Endodermal cell (in vitro differentiated cells): ENCODE data around the gene STMN3. TPM values are rescaled to one million over a fixed set of nuclear protein-coding genes. Genes with fewer than 3 reads are reported as not detected.

ENCODE experiments used
- DNase-seq: peaks from one replicate; pipeline ENCODE4 v3.0.0-alpha.2; 2017
- H3K27ac ChIP-seq: 2 replicates; pipeline ENCODE4 v1.5.1; 2013; ENCODE audit warnings: mild to moderate bottlenecking, low read depth, low read length, moderate library complexity
- H3K27me3 ChIP-seq: 2 replicates; pipeline ENCODE4 v1.6.1; 2013; ENCODE audit warnings: mild to moderate bottlenecking, low read length, moderate library complexity; ENCODE audit not compliant: insufficient read depth, control insufficient read depth, poor library complexity, severe bottlenecking
- H3K36me3 ChIP-seq: 2 replicates; pipeline ENCODE4 v1.7.0; 2013; ENCODE audit warnings: mild to moderate bottlenecking, low read length, moderate library complexity; ENCODE audit not compliant: control insufficient read depth, insufficient read depth
- H3K4me1 ChIP-seq: one replicate; pipeline ENCODE4 v1.7.0; 2013; ENCODE audit warnings: low read length; ENCODE audit not compliant: control insufficient read depth, insufficient read depth
- H3K4me3 ChIP-seq: 2 replicates; pipeline ENCODE4 v1.5.1; 2013; ENCODE audit warnings: mild to moderate bottlenecking, low read length, moderate library complexity
- H3K9ac ChIP-seq: 2 replicates; pipeline ENCODE4 v1.6.1; 2013; ENCODE audit warnings: mild to moderate bottlenecking, low read length, moderate library complexity; ENCODE audit not compliant: poor library complexity, severe bottlenecking; ENCODE audit errors: extremely low read depth
- H3K9me3 ChIP-seq: 2 replicates; pipeline ENCODE4 v1.6.1; 2013; ENCODE audit warnings: mild to moderate bottlenecking, low read length, moderate library complexity; ENCODE audit not compliant: control insufficient read depth
- H3K27ac Mint-ChIP-seq: 2 replicates; pipeline ENCODE4 v1.8.0; 2020; ENCODE audit warnings: mixed read lengths
- H3K27me3 Mint-ChIP-seq: 2 replicates; pipeline ENCODE4 v1.8.0; 2021; ENCODE audit warnings: mild to moderate bottlenecking, mixed read lengths; ENCODE audit not compliant: insufficient read depth
- H3K36me3 Mint-ChIP-seq: 2 replicates; pipeline ENCODE4 v1.8.0; 2020; ENCODE audit warnings: low read depth, mixed read lengths
- H3K4me1 Mint-ChIP-seq: 2 replicates; pipeline ENCODE4 v1.8.0; 2020; ENCODE audit warnings: mixed read lengths
- H3K4me3 Mint-ChIP-seq: 2 replicates; pipeline ENCODE4 v1.8.0; 2020; ENCODE audit warnings: mild to moderate bottlenecking, moderate library complexity, mixed read lengths
- H3K9me3 Mint-ChIP-seq: 2 replicates; pipeline ENCODE4 v1.8.0; 2020; ENCODE audit warnings: mild to moderate bottlenecking, mixed read lengths
- WGBS, 2 experiments: methylation state at CpG; one replicate each; pipeline versions ENCODE4 v1.1.5 to v1.1.7; 2013; ENCODE audit warnings: missing lambda C conversion rate in 2 of 2, mixed read lengths in 1 of 2; ENCODE audit not compliant: insufficient coverage in 1 of 2, insufficient read length in 1 of 2; 5-methylcytosine and 5-hydroxymethylcytosine counted together
- total RNA-seq, 2 donors: library from RNA; stranded (reverse); fragmentation: NEBNext Ultra II Directional in 1 of 2; extraction: Animal tissue kit (Norgen Biotek cat#: 25700) in 1 of 2; gene quantifications; 2 replicates in 1 of 2; 3 replicates in 1 of 2; pipeline ENCODE4 v1.2.1, GENCODE V29; 2021
- TF ChIP-seq, protein P1 (sequence below): fragments of 200-600 bp; sonication (generic); conservative IDR thresholded peaks from 2 replicates; pipeline ENCODE4 v1.5.0; 2021; ENCODE audit warnings: antibody characterized with exemption, mild to moderate bottlenecking

The STMN3 gene
- total RNA-seq, 2 donors from 2014 or later = 6.7 to 18.3 TPM

DNA sequence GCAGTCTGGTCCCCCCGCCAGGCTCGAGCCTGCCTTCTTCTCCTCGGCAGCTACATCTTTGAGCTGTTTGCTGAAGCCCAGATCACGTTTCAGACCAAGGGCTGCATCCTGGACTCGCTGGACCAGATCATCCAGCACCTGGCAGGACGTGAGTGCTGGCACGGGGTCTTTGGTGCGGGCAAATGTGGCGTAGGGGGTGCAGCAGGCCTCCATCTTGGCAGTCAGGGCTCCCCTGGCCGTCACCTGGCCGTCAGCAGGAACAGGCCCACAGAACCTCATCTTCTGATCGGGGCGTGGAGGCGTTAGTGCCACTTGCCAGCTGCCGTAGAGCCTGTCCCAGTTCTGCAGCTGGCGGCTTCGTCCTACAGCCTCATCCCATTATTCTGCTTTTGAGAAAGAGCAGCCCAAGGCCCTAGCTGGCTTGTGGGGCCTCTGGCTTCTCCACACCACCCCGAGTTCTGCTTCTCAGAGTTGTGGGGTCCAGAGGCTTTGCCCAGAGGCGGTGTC is 26.6 kb upstream of the STMN3 start:
- Mint-ChIP-seq H3K4me3 (no peak overlapping the region), H3K4me1 (no peaks in the 10 kb centered on the region), H3K27me3 (no peaks in the 10 kb centered on the region), H3K9me3 (no peaks in the 10 kb centered on the region), H3K27ac (no peak overlapping the region), H3K36me3 (peaks cover 22% of the 10 kb centered on the region)
- peaks cover 5% of the 10 kb centered on the region for H3K36me3 ChIP-seq
- 94 to 95% methylated on average over 19 of the region's 19 CpGs for WGBS, 2 experiments
- H3K4me1 ChIP-seq = no peaks in the 10 kb centered on the region
- no peak overlapping the region for H3K4me3 ChIP-seq
- no peaks in the 10 kb centered on the region for H3K9me3 ChIP-seq
- DNase-seq = no peak
- TF ChIP-seq, protein P1, sequence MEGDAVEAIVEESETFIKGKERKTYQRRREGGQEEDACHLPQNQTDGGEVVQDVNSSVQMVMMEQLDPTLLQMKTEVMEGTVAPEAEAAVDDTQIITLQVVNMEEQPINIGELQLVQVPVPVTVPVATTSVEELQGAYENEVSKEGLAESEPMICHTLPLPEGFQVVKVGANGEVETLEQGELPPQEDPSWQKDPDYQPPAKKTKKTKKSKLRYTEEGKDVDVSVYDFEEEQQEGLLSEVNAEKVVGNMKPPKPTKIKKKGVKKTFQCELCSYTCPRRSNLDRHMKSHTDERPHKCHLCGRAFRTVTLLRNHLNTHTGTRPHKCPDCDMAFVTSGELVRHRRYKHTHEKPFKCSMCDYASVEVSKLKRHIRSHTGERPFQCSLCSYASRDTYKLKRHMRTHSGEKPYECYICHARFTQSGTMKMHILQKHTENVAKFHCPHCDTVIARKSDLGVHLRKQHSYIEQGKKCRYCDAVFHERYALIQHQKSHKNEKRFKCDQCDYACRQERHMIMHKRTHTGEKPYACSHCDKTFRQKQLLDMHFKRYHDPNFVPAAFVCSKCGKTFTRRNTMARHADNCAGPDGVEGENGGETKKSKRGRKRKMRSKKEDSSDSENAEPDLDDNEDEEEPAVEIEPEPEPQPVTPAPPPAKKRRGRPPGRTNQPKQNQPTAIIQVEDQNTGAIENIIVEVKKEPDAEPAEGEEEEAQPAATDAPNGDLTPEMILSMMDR = no peak
- H3K27me3 ChIP-seq = no peaks in the 10 kb centered on the region
- no peak overlapping the region for H3K27ac ChIP-seq
- H3K9ac ChIP-seq = no peak overlapping the region

DNA sequence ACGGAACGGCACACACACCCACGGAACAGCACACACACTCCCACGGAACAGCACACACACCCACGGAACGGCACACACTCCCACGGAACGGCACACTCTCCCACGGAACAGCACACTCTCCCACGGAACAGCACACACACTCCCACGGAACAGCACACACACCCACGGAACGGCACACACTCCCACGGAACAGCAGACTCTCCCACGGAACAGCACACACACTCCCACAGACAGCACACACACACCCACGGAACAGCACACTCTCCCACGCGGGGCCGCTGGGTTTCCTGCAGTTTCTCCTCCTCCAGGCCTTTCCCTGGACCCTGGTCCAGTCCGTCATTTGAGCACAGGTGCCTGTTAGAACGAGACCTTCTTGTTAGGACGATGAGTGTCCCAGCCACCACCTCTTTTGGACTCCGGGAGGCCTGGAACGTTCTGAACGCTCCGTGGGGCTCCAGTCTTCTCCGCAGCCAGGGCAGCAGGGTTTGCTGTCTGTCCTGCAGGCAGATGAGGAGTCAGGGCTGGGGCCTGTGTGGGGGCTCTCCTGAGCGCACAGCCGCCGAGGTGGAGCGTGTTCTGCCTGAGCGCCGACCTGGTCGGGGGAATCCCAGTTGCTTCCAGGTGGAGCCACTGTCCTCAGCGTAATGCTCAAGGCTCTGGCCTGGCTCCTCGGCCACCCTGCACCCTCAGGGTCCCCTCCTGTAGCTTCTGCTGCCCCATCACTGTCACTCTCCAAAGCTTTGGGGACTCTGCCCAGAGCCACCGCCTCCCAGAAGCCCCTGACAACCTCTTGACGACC is 25.6 kb upstream of the STMN3 start:
- DNase-seq = no peak
- no peak overlapping the region for H3K27ac ChIP-seq
- no peak overlapping the region for H3K27ac Mint-ChIP-seq
- no peaks in the 10 kb centered on the region for H3K9me3 Mint-ChIP-seq
- H3K9me3 ChIP-seq = no peaks in the 10 kb centered on the region
- H3K27me3 ChIP-seq = no peaks in the 10 kb centered on the region
- no peaks in the 10 kb centered on the region for H3K4me1 ChIP-seq
- H3K4me3 Mint-ChIP-seq = no peak overlapping the region
- 86 to 91% methylated on average over 25 to 35 of the region's 38 CpGs for WGBS, 2 experiments
- peaks cover 5% of the 10 kb centered on the region for H3K36me3 ChIP-seq
- no peak overlapping the region for H3K9ac ChIP-seq
- H3K27me3 Mint-ChIP-seq = no peaks in the 10 kb centered on the region
- H3K4me3 ChIP-seq = no peak overlapping the region
- no peaks in the 10 kb centered on the region for H3K4me1 Mint-ChIP-seq
- TF ChIP-seq, protein P1 = no peak
- peaks cover 23% of the 10 kb centered on the region for H3K36me3 Mint-ChIP-seq

DNA sequence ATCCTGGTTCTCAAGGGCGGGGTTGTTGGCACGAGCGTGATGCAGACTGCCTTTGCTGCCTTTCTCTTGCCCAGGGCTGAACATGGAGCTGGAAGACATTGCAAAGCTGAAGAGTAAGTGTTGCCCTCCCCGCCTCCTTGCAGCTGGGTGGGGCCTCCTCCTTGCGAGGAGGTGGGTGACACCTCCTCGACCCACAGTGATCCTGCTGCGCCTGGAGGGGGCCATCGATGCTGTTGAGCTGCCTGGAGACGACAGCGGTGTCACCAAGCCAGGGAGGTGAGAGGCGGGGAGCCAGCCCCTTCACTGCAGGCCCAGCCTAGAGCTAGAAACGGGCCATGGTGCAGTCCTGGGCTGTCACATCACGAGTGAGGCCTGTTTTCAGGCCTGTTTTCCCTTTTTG is 24.8 kb upstream of the STMN3 start:
- Histone ChIP-seq H3K4me1 (no peaks in the 10 kb centered on the region), H3K4me3 (no peak overlapping the region), H3K27ac (no peak overlapping the region), H3K36me3 (peaks cover 5% of the 10 kb centered on the region), H3K27me3 (no peaks in the 10 kb centered on the region), H3K9me3 (no peaks in the 10 kb centered on the region), H3K9ac (no peak overlapping the region)
- 89% methylated on average over 9 to 13 of the region's 13 CpGs for WGBS, 2 experiments
- no peaks in the 10 kb centered on the region for H3K27me3 Mint-ChIP-seq
- TF ChIP-seq, protein P1 = no peak
- H3K4me3 Mint-ChIP-seq = no peak overlapping the region
- H3K9me3 Mint-ChIP-seq = no peaks in the 10 kb centered on the region
- H3K36me3 Mint-ChIP-seq = peaks cover 27% of the 10 kb centered on the region
- H3K27ac Mint-ChIP-seq = no peak overlapping the region
- no peaks in the 10 kb centered on the region for H3K4me1 Mint-ChIP-seq
- DNase-seq = no peak
